Measurements from ENCODE around the gene PHKB. TPM values are rescaled to one million over a fixed set of nuclear protein-coding genes. Genes with fewer than 3 reads are reported as not detected.

The PHKB gene
- polyA plus RNA-seq, 1 donor (not counting 4 experiments of a cell fraction or from before 2014, with no cell fraction given), result 71.7 TPM

GRCh38 chr16:47504599-47504998, 43.5 kb downstream of the PHKB start:
- Histone ChIP-seq H3K4me2 (ENCODE audit: control insufficient read depth, extremely low read depth, insufficient read depth, low read depth, low read length) (no peak overlapping the region), H2AFZ (ENCODE audit: control insufficient read depth, low read length) (no peak overlapping the region), H4K20me1 (ENCODE audit: control insufficient read depth, extremely low read depth, insufficient read depth, low read length) (no peaks in the 10 kb centered on the region), H3K9me3 (ENCODE audit: control insufficient read depth, low read depth, low read length) (no peaks in the 10 kb centered on the region), H3K36me3 (ENCODE audit: control insufficient read depth in 2 of 2, extremely low read depth in 1 of 2, insufficient read depth in 2 of 2, low read length in 2 of 2) (peaks cover 12 to 29% of the 10 kb centered on the region in 2 experiments), H3K9ac (ENCODE audit: control insufficient read depth, extremely low read depth, insufficient read depth, low read length) (no peak overlapping the region), H3K27ac (ENCODE audit: control insufficient read depth, insufficient read depth, low read length) (no peak overlapping the region), H3K79me2 (ENCODE audit: control insufficient read depth, insufficient read depth, low read length) (no peaks in the 10 kb centered on the region), H3K4me1 (ENCODE audit: control insufficient read depth, extremely low read depth, insufficient read depth, low read length) (no peaks in the 10 kb centered on the region), H3K4me3 (ENCODE audit: control insufficient read depth in 2 of 3, extremely low read depth in 1 of 3, insufficient read depth in 2 of 3, low read depth in 1 of 3, low read length in 3 of 3) (no peak overlapping the region), H3K27me3 (ENCODE audit: control insufficient read depth, extremely low read depth, insufficient read depth, low read length) (no peaks in the 10 kb centered on the region), H3K9me1 (ENCODE audit: control insufficient read depth, extremely low read depth, insufficient read depth, low read length) (no peaks in the 10 kb centered on the region)
- no peak for DNase-seq (ENCODE audit: low read depth, low spot score)
- dilution Hi-C loops (cut with MboI; ENCODE audit: extremely low pct_ligation_motif_present, low sequenced_read_pairs), result no loop called here
- TF ChIP-seq CTCF (optimal IDR thresholded peaks at IDR 0.05 in 1 of 3, IDR thresholded peaks at IDR 0.05 in 1 of 3, conservative IDR thresholded peaks at IDR 0.05 in 1 of 3; ENCODE audit: extremely low read depth in 1 of 3, insufficient read depth in 2 of 3, low read length in 3 of 3) (no peak), EZH2 (IDR thresholded peaks at IDR 0.05; ENCODE audit: low read length) (no peak)
- FAIRE-seq, result no peak

GRCh38 chr16:47506800-47507199, 45.7 kb downstream of the PHKB start:
- no peaks in the 10 kb centered on the region for H3K9me3 ChIP-seq (ENCODE audit: control insufficient read depth, low read depth, low read length)
- H3K9ac ChIP-seq (ENCODE audit: control insufficient read depth, extremely low read depth, insufficient read depth, low read length), result no peak overlapping the region
- H2AFZ ChIP-seq (ENCODE audit: control insufficient read depth, low read length), result no peak overlapping the region
- TF ChIP-seq EZH2 (IDR thresholded peaks at IDR 0.05; ENCODE audit: low read length), result no peak
- TF ChIP-seq CTCF (optimal IDR thresholded peaks at IDR 0.05 in 1 of 3, IDR thresholded peaks at IDR 0.05 in 1 of 3, conservative IDR thresholded peaks at IDR 0.05 in 1 of 3; ENCODE audit: extremely low read depth in 1 of 3, insufficient read depth in 2 of 3, low read length in 3 of 3), result no peak
- H4K20me1 ChIP-seq (ENCODE audit: control insufficient read depth, extremely low read depth, insufficient read depth, low read length), result no peaks in the 10 kb centered on the region
- no peak overlapping the region for H3K4me3 ChIP-seq (ENCODE audit: control insufficient read depth in 2 of 3, extremely low read depth in 1 of 3, insufficient read depth in 2 of 3, low read depth in 1 of 3, low read length in 3 of 3)
- no peak overlapping the region for H3K4me2 ChIP-seq (ENCODE audit: control insufficient read depth, extremely low read depth, insufficient read depth, low read depth, low read length)
- DNase-seq (ENCODE audit: low read depth, low spot score), result no peak
- no peaks in the 10 kb centered on the region for H3K9me1 ChIP-seq (ENCODE audit: control insufficient read depth, extremely low read depth, insufficient read depth, low read length)
- H3K4me1 ChIP-seq (ENCODE audit: control insufficient read depth, extremely low read depth, insufficient read depth, low read length), result no peaks in the 10 kb centered on the region
- FAIRE-seq, result no peak
- H3K27ac ChIP-seq (ENCODE audit: control insufficient read depth, insufficient read depth, low read length), result no peak overlapping the region
- H3K27me3 ChIP-seq (ENCODE audit: control insufficient read depth, extremely low read depth, insufficient read depth, low read length), result no peaks in the 10 kb centered on the region
- H3K36me3 ChIP-seq (ENCODE audit: control insufficient read depth in 2 of 2, extremely low read depth in 1 of 2, insufficient read depth in 2 of 2, low read length in 2 of 2), result peaks cover 13 to 25% of the 10 kb centered on the region in 2 experiments
- dilution Hi-C loops (cut with MboI; ENCODE audit: extremely low pct_ligation_motif_present, low sequenced_read_pairs), result no loop called here
- H3K79me2 ChIP-seq (ENCODE audit: control insufficient read depth, insufficient read depth, low read length), result no peaks in the 10 kb centered on the region
